Lower lobe of right lung (tissue), 2 donors: ENCODE data around the gene MMP15. TPM values are rescaled to one million over a fixed set of nuclear protein-coding genes. Genes with fewer than 3 reads are reported as not detected.

Experiments used
- ATAC-seq, 2 donors: fragments of 200-7000 bp; cut with Tn5 transposase; one replicate each; pipeline ENCODE4 v1.9.1; 2020 to 2022; ENCODE audit warnings: mild to moderate bottlenecking in 2 of 2, moderate library complexity in 2 of 2
- DNase-seq: peaks from one replicate; pipeline ENCODE4 v3.0.0-alpha.2; 2020
- H3K27ac ChIP-seq: fragments of 200-600 bp; one replicate; pipeline ENCODE4 v1.8.0; 2022
- H3K27me3 ChIP-seq: fragments of 200-600 bp; one replicate; pipeline ENCODE4 v1.8.0; 2022; ENCODE audit warnings: low read depth
- H3K36me3 ChIP-seq: fragments of 200-600 bp; one replicate; pipeline ENCODE4 v1.8.0; 2022; ENCODE audit warnings: mild to moderate bottlenecking
- H3K4me1 ChIP-seq: fragments of 200-600 bp; one replicate; pipeline ENCODE4 v1.8.0; 2022
- H3K4me3 ChIP-seq: fragments of 200-600 bp; one replicate; pipeline ENCODE4 v1.8.0; 2022; ENCODE audit warnings: mild to moderate bottlenecking
- H3K9me3 ChIP-seq: fragments of 200-600 bp; one replicate; pipeline ENCODE4 v1.8.0; 2022
- CTCF ChIP-seq: fragments of 200-600 bp; IDR thresholded peaks from one replicate; pipeline ENCODE4 v1.8.0; 2022; ENCODE audit warnings: antibody characterized with exemption, mild to moderate bottlenecking
- intact Hi-C: fragments of 100-400 bp; cut with DNase I; formaldehyde crosslinking; loops from one replicate; pipeline ENCODE4 v1.11.0; 2022
- total RNA-seq: library from RNA; stranded (reverse); fragmentation: NEBNext Ultra II Directional; extraction: Animal tissue kit (Norgen Biotek cat#: 25700); gene quantifications from one replicate; pipeline ENCODE4 v1.2.1, GENCODE V29; 2021
- donor health status: DM: no; HTN: yes; CAD: no; lungs with severe emphysema.

The MMP15 gene
- total RNA-seq, 1 donor from 2014 or later, result 21.5 TPM

GRCh38 chr16:57997176-57997527 lies 28.4 kb upstream of the MMP15 start:
- H3K4me1 ChIP-seq, result peaks cover 60% of the 10 kb centered on the region
- TF ChIP-seq CTCF, result no peak
- peaks cover 36% of the 10 kb centered on the region for H3K36me3 ChIP-seq
- no peak overlapping the region for H3K27ac ChIP-seq
- no peaks in the 10 kb centered on the region for H3K27me3 ChIP-seq
- ATAC-seq (no peak), DNase-seq (peak; percentile 45)
- no peak overlapping the region for H3K4me3 ChIP-seq
- intact Hi-C loops, result no loop called here
- H3K9me3 ChIP-seq, result no peaks in the 10 kb centered on the region

GRCh38 chr16:57997528-57998265 lies 27.9 kb upstream of the MMP15 start:
- Histone ChIP-seq H3K27me3 (no peaks in the 10 kb centered on the region), H3K27ac (peak overlapping the region; percentile 36), H3K9me3 (no peaks in the 10 kb centered on the region), H3K4me3 (peak overlapping the region; percentile 10), H3K4me1 (peaks cover 60% of the 10 kb centered on the region), H3K36me3 (peaks cover 40% of the 10 kb centered on the region)
- peak; percentile 38 for DNase-seq
- no peak for ATAC-seq
- intact Hi-C loops, result no loop called here
- no peak for TF ChIP-seq CTCF

GRCh38 chr16:57998486-57998885 lies 27.1 kb upstream of the MMP15 start:
- peaks cover 48% of the 10 kb centered on the region for H3K36me3 ChIP-seq
- no peaks in the 10 kb centered on the region for H3K27me3 ChIP-seq
- DNase-seq (peak; percentile 79), ATAC-seq (peak; percentile 18 to 43)
- peak overlapping the region; percentile 10 for H3K4me3 ChIP-seq
- TF ChIP-seq CTCF, result no peak
- no peaks in the 10 kb centered on the region for H3K9me3 ChIP-seq
- intact Hi-C loops, result no loop called here
- H3K27ac ChIP-seq, result peak overlapping the region; percentile 36
- peaks cover 53% of the 10 kb centered on the region for H3K4me1 ChIP-seq

GRCh38 chr16:57998992-57999365 lies 26.6 kb upstream of the MMP15 start:
- intact Hi-C loops, result no loop called here
- DNase-seq (peak; percentile 45), ATAC-seq (no peak)
- Histone ChIP-seq H3K36me3 (peaks cover 50% of the 10 kb centered on the region), H3K9me3 (no peaks in the 10 kb centered on the region), H3K4me3 (peak overlapping the region; percentile 89), H3K4me1 (peaks cover 48% of the 10 kb centered on the region), H3K27me3 (no peaks in the 10 kb centered on the region), H3K27ac (peak overlapping the region; percentile 36)
- no peak for TF ChIP-seq CTCF

- no peak for ATAC-seq
- Histone ChIP-seq H3K27ac (peak overlapping the region; percentile 95), H3K9me3 (no peaks in the 10 kb centered on the region), H3K4me3 (peak overlapping the region; percentile 89), H3K4me1 (peaks cover 44% of the 10 kb centered on the region), H3K27me3 (no peaks in the 10 kb centered on the region), H3K36me3 (peaks cover 50% of the 10 kb centered on the region)
- TF ChIP-seq CTCF, result no peak
- intact Hi-C loops, result no loop called here
- DNase-seq, result peak; percentile 44
These were observed 26.1 kb upstream of the MMP15 start for GRCh38 chr16:57999366-57999970.
